Measurements from ENCODE around the gene GSTO2.
"Not testable (repeated sequence)": the region's sequence is repeated elsewhere in the genome, so short reads cannot be mapped to it uniquely, and the experiment has no call there.

The GSTO2 gene

GRCh38 chr10:104268713-104269645, at the start of gene GSTO2:
TSS of gene GSTO2 (plus strand) at chr10:104269184. CDS start at chr10:104274916, 5,732 bp downstream.
- peak; percentile 78 for DNase-seq

GRCh38 chr10:104220522-104220921, 48.5 kb upstream of the GSTO2 start:
- no peak for DNase-seq

- DNase-seq: no peak
These were observed 45.7 kb upstream of the GSTO2 start for GRCh38 chr10:104223304-104223703.

- no peak for DNase-seq
These were observed 38.5 kb upstream of the GSTO2 start for GRCh38 chr10:104230490-104230889.

GRCh38 chr10:104231784-104232612, 37.0 kb upstream of the GSTO2 start, which contains the start of gene CFAP43:
TSS of gene CFAP43 (minus strand) at chr10:104232364. CDS start at chr10:104232246, 118 bp downstream.
- peak; percentile 53 for DNase-seq

- no peak for DNase-seq
These were observed 36.3 kb upstream of the GSTO2 start for GRCh38 chr10:104232613-104233102.

- DNase-seq: no peak
These were observed 35.2 kb upstream of the GSTO2 start for GRCh38 chr10:104233817-104234216.

- no peak for DNase-seq
These were observed 34.0 kb upstream of the GSTO2 start for GRCh38 chr10:104234934-104235333.

GRCh38 chr10:104235801-104236200, 33.2 kb upstream of the GSTO2 start:
- DNase-seq: no peak

- no peak for DNase-seq
These were observed 28.9 kb upstream of the GSTO2 start for GRCh38 chr10:104240078-104240477.

GRCh38 chr10:104242545-104242944, 26.4 kb upstream of the GSTO2 start:
- DNase-seq: no peak

- DNase-seq: not testable (repeated sequence)
These were observed 26.0 kb upstream of the GSTO2 start for GRCh38 chr10:104243009-104243408.

GRCh38 chr10:104243512-104243911, 25.5 kb upstream of the GSTO2 start:
- DNase-seq: no peak

GRCh38 chr10:104245066-104245632, 23.8 kb upstream of the GSTO2 start:
- DNase-seq: no peak

- DNase-seq: no peak
These were observed 22.0 kb upstream of the GSTO2 start for GRCh38 chr10:104246976-104247375.

GRCh38 chr10:104247513-104248146, 21.4 kb upstream of the GSTO2 start:
- DNase-seq: no peak

GRCh38 chr10:104248931-104249330, 20.1 kb upstream of the GSTO2 start:
- not testable (repeated sequence) for DNase-seq

GRCh38 chr10:104250371-104250770, 18.6 kb upstream of the GSTO2 start:
- no peak for DNase-seq

- no peak for DNase-seq
These were observed 17.5 kb upstream of the GSTO2 start for GRCh38 chr10:104251443-104251842.

- DNase-seq: no peak
These were observed 16.6 kb upstream of the GSTO2 start for GRCh38 chr10:104252368-104252767.

GRCh38 chr10:104253106-104253505, 15.9 kb upstream of the GSTO2 start:
- DNase-seq: no peak

- DNase-seq: no peak
These were observed 15.2 kb upstream of the GSTO2 start for GRCh38 chr10:104253606-104254410.
